Middle frontal gyrus (tissue), 1 donor: ENCODE data around the gene CCP110.
A peak's percentile ranks its signal among the peaks of the same experiment; 100 is the strongest.
"Not testable (repeated sequence)": the region's sequence is repeated elsewhere in the genome, so short reads cannot be mapped to it uniquely, and the experiment has no call there.

ENCODE experiments used
- DNase-seq: peaks from one replicate; pipeline ENCODE4 v3.0.0-alpha.2; 2015; ENCODE audit warnings: low spot score; ENCODE audit errors: extremely low spot score

The CCP110 gene

DNA sequence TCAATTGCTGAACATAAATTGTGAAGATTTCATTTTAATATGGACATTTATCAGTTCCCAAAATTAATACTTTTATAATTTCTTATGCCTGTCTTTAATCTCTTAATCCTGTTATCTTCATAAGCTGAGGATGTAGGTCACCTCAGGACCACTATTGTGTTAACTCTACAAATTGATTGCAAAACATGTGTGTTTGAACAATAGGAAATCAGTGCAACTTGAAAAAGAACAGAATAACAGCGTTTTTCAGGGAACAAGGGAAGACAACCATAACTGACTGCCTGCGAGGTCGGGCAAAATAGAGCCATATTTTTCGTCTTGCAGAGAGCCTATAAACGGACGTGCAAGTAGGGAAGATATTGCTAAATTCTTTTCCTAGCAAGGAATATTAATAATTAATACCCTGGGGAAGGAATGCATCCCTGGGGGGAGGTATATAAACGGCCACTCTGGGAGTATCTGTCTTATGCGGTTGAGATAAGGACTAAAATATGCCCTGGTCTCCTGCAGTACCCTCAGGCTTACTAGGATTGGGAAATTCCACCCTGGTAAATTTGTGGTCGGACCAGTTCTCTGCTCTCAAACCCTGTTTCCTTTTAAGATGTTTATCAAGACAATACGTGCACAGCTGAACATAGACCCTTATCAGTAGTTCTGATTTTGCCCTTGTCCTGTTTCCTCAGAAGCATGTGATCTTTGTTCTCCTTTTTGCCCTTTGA, 19.7 kb downstream of the CCP110 start:
- not testable (repeated sequence) for DNase-seq

DNA sequence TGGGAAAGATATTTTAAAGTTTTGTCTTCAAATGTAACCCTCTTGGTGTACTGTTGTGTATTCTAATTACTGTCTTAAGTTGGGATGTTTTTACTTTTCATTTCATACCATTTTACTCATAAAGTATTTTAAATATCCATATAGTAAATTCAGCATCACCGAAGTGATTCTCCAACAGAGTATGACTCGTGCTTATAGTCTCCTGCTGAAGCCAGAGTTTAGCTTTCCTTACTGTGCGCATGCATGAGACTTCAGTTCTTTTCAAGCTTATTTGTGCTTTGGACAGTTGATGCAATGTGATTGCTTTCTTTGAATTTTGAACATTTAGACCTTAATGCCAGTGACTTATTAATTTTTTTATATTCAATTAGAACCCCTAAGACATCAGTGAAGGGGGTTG, 24.4 kb downstream of the CCP110 start:
- DNase-seq: no peak

DNA sequence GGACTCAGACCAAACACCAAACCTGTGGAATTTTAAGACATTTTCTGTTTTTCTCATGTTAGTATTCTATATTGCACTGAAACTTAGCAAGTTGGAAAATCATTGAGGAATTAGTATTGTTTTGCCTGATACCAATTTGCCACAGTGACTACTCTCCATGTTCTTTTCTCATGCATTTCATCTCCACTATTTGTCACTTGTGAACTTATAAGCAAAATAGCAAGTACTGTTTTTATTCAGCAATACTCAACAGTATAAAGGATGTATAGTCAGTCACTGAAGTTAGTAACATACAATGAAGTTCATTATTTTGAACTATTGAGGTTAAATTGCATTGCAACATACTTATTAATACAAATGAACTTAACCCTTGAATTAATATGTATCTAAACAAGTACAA, 25.9 kb downstream of the CCP110 start:
- DNase-seq: no peak

DNA sequence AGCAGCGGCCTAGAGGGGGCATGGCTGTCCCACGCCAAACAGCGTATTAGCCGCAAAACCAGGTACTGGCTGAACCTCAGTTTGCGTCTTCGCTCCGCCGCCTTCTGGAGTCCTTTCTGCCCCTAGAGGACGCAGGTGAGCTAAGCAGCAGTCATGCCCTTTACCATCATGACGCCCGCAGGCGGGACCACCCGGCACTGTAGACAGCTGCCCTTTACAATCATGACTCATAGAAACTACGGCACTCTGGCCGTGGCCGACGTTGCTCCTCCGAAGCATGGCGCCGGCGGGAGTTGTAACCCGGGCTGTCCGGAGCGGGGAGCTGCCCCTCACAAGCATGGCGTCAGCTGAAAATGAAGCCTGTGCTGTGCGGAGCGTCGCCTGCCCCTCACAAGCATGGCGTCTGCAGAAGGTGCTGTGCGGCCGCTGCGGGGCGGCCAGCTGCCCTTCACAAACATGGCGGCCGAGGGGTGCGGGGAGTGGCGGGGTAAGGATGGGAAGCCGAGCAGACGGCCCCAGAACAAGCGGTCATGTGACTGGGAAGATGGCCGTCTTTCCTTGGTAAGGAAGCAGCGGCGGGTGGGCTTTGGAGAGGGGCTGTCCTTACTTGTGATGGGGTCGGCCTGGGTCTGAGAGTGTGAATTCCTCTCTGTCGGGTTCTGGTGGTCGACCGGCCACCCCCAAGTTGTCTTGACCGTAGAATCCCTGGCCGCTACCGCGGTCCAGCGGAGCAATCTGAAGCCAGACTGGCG, 31.6 kb downstream of the CCP110 start, which contains the start of gene VPS35L:
VPS35L (plus strand) TSS at position 518 of the 752 bp plus-strand sequence; CDS start at position 545, 27 bp downstream.
- peak; percentile 93 for DNase-seq

DNA sequence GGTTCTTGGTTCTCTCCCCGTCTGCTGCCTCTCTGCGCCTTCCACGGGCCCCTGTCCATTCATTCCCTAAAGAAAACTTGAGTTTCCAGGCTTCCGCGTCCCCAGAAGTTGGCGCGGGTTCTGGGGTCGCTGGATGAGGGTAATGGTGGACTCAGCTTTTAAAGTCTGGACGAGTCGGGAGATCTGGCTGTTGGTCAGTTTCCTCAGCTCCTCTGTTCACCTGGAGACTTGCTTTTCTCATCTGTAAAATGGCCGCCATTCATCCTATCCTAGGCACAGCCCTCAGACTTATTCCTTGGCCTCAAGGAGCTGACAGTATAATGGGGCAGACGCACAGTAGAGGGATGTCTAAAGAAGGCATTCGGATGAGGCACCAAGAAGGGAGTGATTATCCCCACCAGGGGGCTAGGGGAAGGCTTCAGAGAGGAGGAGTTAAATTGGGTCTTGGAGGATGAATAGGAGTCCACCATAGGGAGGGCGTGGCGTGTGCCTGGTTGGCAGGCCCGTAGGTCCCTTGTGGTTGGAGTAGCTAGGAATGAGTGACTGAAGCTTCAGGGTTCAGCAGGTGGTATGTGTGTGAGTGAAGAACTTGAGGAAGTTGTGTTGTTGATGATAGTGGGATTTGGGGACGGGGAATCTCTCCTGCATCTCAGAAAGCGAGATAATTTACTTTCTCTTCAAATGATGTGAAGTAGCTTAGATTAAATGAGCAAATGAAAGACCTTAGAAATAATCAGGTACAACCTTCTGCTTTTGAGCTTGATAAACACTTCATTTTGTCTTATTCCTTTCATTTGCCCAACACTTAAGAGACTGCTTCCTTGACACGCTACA, 32.4 kb downstream of the CCP110 start:
- DNase-seq: no peak

GRCh38 chr16:19559242-19559910, 35.6 kb downstream of the CCP110 start:
- peak; percentile 67 for DNase-seq

GRCh38 chr16:19560078-19560477, 36.3 kb downstream of the CCP110 start:
- DNase-seq: no peak

DNA sequence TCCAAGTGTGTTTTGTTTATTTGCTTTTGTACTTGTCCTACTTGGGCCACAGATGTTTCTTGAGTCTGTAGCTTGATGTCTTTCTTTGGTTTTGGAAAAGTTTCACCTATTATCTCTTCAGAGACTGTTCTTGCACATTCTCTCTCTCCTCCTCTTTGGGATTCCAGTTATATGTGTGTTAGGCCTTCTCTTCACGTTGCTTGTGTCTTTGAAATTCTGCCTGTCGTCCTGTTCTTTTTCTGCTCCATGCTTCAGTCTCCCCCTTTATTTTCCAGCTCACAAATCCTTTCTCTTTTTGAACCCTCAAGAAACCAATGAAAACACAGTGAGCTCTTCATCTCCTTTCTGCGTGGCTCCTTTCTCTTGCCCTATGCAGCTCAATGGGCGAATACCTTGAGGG, 39.6 kb downstream of the CCP110 start:
- no peak for DNase-seq

DNA sequence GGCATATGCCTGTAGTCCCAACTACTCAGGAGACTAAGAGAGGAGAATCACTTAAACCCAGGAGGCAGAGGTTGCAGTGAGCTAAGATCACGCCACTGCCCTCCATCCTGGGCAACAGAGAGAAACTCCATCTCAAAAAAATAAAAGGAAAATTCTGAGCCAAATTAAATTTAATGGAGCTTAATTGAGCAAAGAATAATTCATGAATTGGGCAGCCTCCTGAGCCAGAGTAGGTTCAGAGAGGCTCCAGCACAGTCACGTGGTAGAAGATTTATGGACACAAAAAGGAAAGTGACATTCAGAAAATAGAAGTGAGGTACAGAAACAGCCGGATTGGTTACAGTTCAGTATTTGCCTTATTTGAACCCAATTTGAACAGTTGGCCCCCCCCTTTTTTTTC, 42.6 kb downstream of the CCP110 start:
- DNase-seq: no peak

DNA sequence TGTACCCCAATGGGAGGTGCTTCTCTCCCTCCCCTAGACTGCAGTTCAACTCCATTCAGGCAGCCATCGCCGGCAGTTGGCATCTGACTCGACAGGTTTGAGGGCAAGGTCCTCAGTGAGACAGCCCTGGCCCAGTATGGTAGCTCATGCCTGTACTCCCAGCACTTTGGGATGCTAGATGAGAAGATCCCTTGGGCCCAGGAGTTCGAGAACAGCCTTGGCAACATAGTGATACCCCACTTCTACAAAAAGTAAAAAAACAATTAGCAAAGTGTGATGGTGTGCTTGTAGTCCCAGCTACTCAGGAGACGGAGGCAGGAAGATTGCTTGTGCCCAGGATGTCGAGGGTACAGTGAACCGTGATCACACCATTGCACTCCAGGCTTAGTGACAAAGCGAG, 43.8 kb downstream of the CCP110 start:
- DNase-seq: no peak

- no peak for DNase-seq
Observed at GRCh38 chr16:19573997-19574396, 50.3 kb downstream of the CCP110 start.

GRCh38 chr16:19574615-19575014, 50.9 kb downstream of the CCP110 start:
- DNase-seq: no peak

- DNase-seq: peak; percentile 70
Observed at GRCh38 chr16:19578378-19578971, 54.7 kb downstream of the CCP110 start.

GRCh38 chr16:19582050-19582831, 58.5 kb downstream of the CCP110 start:
- DNase-seq: no peak

DNA sequence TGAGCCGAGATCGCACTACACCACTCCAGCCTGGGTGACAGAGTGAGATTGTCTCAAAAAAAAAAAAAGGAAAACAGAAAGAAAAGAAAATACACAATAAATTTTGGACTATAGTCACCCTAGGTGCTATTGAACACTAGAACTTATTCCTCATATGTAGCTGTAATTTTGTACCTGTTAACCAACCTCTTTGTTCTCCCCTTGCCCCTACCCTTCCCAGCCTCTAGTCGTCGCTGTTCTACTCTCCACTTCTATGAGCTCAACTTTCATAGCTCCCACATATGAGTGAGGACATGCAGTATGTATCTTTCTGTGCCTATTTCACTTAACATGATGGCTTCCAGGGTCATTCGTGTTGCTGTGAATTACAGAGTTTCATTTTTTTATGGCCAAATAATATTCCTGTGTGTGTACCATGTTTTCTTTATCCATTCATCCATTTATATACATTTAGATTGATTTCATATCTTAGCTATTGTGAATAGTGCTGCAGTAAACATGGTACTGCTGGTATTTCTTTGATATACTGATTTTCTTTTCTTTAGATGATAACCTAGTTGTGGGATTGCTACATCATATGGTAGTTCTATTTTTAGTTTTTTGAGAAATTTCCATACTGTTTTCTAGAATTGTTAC, 60.0 kb downstream of the CCP110 start:
- no peak for DNase-seq

DNA sequence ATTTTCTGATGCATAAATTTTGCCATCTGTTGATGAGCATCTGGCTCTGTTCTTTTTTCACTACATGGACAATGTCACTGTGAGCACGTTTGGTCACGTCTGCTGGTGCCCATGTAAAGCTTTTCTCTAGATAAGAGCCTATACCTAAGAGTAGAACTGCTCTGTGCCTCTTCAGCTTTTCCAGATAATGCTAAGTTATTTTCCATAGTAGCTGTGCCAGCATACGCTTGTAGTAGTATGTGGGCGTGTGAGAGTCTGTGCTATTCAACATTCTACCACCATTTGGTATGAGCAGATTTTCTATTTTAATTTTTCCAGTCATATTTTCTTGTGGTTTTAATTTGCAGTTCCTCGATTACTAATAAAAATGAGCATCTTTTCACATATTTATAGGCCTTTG, 64.9 kb downstream of the CCP110 start:
- DNase-seq: no peak

- DNase-seq: no peak
Observed at GRCh38 chr16:19589106-19589505, 65.4 kb downstream of the CCP110 start.

GRCh38 chr16:19589771-19590302, 66.1 kb downstream of the CCP110 start:
- DNase-seq: no peak

DNA sequence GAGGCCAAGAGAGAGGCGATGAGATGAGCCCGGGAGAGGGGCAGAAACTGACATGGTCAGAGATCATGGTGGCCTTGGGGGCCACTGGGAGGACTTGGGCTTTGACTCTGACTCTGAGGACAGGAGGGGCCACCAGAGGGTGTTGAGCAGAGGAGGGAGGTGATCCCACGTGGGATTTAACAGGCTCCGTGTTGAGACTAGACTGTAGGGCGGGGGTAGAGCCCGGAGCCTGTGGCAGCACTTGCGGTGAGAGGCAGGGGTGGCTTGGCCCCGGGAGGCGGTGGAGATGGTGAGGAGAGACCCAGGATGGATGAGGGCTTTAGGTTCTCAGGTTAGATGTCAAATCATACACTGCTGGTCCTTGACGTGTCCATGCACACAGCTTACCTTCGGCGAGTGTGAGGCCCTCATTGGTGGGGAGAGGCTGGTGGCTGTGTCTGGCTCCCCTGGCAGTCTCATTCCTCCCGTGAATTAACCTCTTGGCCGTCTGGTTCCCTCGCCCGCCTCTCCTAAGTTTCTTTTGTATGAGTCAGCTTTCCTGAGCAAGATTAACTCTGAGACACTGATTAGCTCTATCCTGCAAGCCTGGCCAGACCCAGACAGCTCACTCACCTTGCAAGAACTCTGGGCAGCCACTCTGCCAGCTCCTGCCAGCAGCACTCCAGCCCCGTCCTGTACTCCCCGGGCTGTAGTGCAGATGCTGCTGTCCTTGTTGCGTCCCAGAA, 71.5 kb downstream of the CCP110 start:
- DNase-seq: no peak
